Right atrium auricular region (tissue), 2 donors: Measurements from ENCODE around the gene IGSF6. TPM values are rescaled to one million over a fixed set of nuclear protein-coding genes. Genes with fewer than 3 reads are reported as not detected.
A peak's percentile ranks its signal among the peaks of the same experiment; 100 is the strongest.

ENCODE experiments used
- DNase-seq: peaks from one replicate; pipeline ENCODE4 v3.0.0-alpha.2; 2019; ENCODE audit warnings: low spot score
- H3K27ac ChIP-seq, 2 donors: fragments of 200-600 bp; sonication (generic); 1 replicate in 1 of 2; 2 replicates in 1 of 2; pipeline ENCODE4 v1.5.1; 2016 to 2019
- H3K27me3 ChIP-seq, 2 donors: fragments of 200-600 bp; sonication (generic); one replicate each; pipeline versions ENCODE4 v1.5.1 to v1.6.0; 2017 to 2019
- H3K36me3 ChIP-seq: fragments of 200-600 bp; sonication (generic); one replicate; pipeline ENCODE4 v1.5.1; 2016
- H3K4me1 ChIP-seq, 2 donors: fragments of 200-600 bp; sonication (generic); one replicate each; pipeline versions ENCODE4 v1.5.1 to v1.6.0; 2017 to 2019
- H3K4me3 ChIP-seq, 2 donors: fragments of 200-600 bp; sonication (generic); 1 replicate in 1 of 2; 2 replicates in 1 of 2; pipeline ENCODE4 v1.5.1; 2017 to 2019; ENCODE audit warnings: mild to moderate bottlenecking in 1 of 2, moderate library complexity in 1 of 2
- H3K9me3 ChIP-seq, 2 donors: fragments of 200-600 bp; sonication (generic); one replicate each; pipeline ENCODE4 v1.5.1; 2019
- CTCF ChIP-seq, 2 donors: fragments of 200-600 bp; sonication (generic); IDR thresholded peaks; one replicate each; pipeline ENCODE4 v1.5.1; 2019; ENCODE audit warnings: antibody characterized with exemption in 2 of 2
- total RNA-seq, 2 donors: library from RNA; depleted of rRNA; stranded (reverse); fragments of >200 nt; gene quantifications; one replicate each; pipeline ENCODE4 v1.1.0, GENCODE V29; 2016

IGSF6 gene
- total RNA-seq, 2 donors from 2014 or later, result 0.67 to 1.6 TPM

GRCh38 chr16:21667575-21667974 is 15.2 kb upstream of the IGSF6 start:
- Histone ChIP-seq H3K27me3 (no peaks in the 10 kb centered on the region), H3K4me3 (no peak overlapping the region), H3K27ac (no peak overlapping the region), H3K9me3 (peaks cover 0 to under 1% of the 10 kb centered on the region in 2 donors), H3K4me1 (peaks cover 0 to 8% of the 10 kb centered on the region in 2 donors), H3K36me3 (no peaks in the 10 kb centered on the region)
- no peak for DNase-seq
- TF ChIP-seq CTCF (IDR thresholded peaks at IDR 0.05), result no peak

- no peak overlapping the region for H3K4me3 ChIP-seq
- no peaks in the 10 kb centered on the region for H3K36me3 ChIP-seq
- H3K27ac ChIP-seq, result no peak overlapping the region
- H3K4me1 ChIP-seq, result peaks cover 0 to 8% of the 10 kb centered on the region in 2 donors
- TF ChIP-seq CTCF (IDR thresholded peaks at IDR 0.05), result no peak
- no peaks in the 10 kb centered on the region for H3K27me3 ChIP-seq
- no peaks in the 10 kb centered on the region for H3K9me3 ChIP-seq
- no peak for DNase-seq
These were observed 14.4 kb upstream of the IGSF6 start for GRCh38 chr16:21666772-21667171.

GRCh38 chr16:21664801-21665492 is 12.5 kb upstream of the IGSF6 start:
- no peak overlapping the region for H3K27ac ChIP-seq
- no peak for DNase-seq
- H3K36me3 ChIP-seq, result no peaks in the 10 kb centered on the region
- no peaks in the 10 kb centered on the region for H3K27me3 ChIP-seq
- peaks cover 0 to 8% of the 10 kb centered on the region in 2 donors for H3K4me1 ChIP-seq
- H3K4me3 ChIP-seq, result no peak overlapping the region
- TF ChIP-seq CTCF (IDR thresholded peaks at IDR 0.05), result no peak
- no peaks in the 10 kb centered on the region for H3K9me3 ChIP-seq

GRCh38 chr16:21663889-21664647 is 11.7 kb upstream of the IGSF6 start, which contains the start of gene OTOA:
Gene OTOA, plus strand, starts transcription at chr16:21663968. Its CDS starts 14,547 bp downstream, at chr16:21678515.
- Histone ChIP-seq H3K27ac (no peak within 1 kb of the TSS), H3K4me1 (peaks cover 0 to 8% of the 10 kb centered on the region in 2 donors), H3K9me3 (no peaks in the 10 kb centered on the region), H3K4me3 (peak within 1 kb of the TSS in 1 of 2 donors; percentile 40), H3K27me3 (no peaks in the 10 kb centered on the region), H3K36me3 (no peaks in the 10 kb centered on the region)
- DNase-seq, result no peak
- no peak for TF ChIP-seq CTCF (IDR thresholded peaks at IDR 0.05)

- Histone ChIP-seq H3K9me3 (no peaks in the 10 kb centered on the region), H3K27me3 (no peaks in the 10 kb centered on the region), H3K4me3 (no peak overlapping the region), H3K36me3 (peaks cover 7% of the 10 kb centered on the region), H3K4me1 (peaks cover 0 to 16% of the 10 kb centered on the region in 2 donors), H3K27ac (no peak overlapping the region)
- no peak for DNase-seq
- TF ChIP-seq CTCF (IDR thresholded peaks at IDR 0.05), result no peak
These were observed 6.7 kb upstream of the IGSF6 start for GRCh38 chr16:21659124-21659523.
